GM19025 (cell line): ENCODE measurements around the gene LAGE3.

Source experiments
- ATAC-seq: cut with Tn5 transposase; IDR thresholded peaks from one replicate; pipeline ENCODE4 v1.9.1; 2021; ENCODE audit warnings: mild to moderate bottlenecking, low read depth, moderate library complexity; ENCODE audit not compliant: unreplicated experiment

LAGE3 gene

DNA sequence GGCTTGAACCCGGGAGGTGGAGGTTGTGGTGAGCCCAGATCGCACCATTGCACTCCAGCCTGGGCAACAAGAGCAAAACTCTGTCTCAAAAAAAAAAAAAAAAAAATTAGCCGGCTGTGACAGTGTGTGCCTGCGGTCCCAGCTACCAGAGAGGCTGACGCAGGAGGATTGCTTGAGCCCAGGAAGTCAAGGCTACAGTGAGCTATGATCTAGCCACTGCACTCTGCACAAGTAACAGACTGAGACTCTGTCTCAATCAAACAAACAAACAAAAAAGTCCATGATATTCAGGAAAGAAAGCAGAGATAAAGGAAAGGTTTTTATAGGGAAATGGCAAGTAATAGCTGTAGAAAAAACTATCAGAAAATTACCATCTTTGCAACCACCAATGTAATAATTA, 2.1 kb upstream of the LAGE3 start:
- no peak for ATAC-seq

DNA sequence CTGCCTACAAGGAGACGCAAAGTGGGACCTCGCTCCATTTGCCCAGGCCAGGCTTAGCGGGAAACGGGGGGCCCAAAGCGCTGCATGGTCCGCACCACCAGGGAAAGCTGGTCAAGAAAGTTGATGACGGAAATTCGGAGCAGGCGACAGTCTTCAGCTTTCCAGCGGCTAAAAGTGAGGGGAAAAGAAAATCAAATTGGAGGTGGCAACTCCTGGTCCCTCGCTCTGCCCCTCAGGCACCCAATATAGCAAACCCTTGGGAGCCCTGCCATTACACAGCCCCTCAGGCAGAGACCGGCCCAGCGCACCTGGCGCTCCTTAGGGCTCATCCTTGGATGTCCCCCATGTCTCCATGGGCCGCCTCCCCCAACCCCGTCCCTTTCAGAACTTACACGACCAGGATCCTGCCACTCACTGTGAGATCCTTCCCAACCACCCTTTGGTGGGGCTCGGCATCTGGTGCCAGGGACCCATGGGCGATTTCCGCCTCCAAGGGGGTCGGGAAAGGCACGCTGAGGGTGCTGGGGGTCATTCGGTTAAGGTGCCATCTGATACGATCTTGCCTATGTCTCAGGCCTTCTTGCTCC, 1.1 kb downstream of the LAGE3 start:
- no peak for ATAC-seq

DNA sequence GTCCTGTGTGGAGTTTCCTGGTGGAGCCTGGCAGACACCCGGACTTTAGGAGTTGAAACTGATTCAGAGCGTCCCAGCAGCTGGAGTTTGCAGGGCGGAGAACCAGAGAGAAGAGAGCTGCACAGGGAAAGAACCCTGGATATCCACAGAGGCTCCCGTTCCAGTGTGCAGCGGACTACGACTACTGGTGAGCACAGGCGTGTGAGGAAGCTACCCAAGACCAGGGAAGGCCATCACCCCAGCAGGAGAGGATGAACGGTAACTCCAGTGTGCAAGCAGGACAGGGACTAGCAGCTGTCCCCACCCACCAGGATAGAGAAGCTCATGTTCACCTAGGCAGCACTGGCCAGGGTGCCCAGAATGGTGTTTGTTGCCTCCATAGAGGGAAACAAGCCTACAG, 2.3 kb downstream of the LAGE3 start:
- no peak for ATAC-seq

DNA sequence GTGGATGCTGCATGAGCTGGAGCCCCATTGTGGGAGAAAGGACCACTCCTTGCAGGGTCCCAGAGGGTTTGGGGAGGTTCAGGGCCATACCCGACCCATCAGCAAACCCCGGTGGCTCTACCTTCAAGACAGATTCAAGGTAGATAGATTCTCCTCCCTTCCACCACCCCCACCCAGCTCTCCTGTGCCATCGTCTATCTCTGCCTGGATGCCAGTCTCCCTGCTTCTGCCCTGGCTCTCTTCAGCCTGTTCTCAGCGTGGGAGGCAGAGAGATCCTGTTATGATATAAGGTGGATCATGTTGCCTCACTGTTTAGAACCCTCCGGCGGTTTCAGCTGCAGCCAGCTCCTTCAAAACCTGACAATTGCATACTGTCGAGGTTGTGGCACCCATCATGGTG, 5.4 kb downstream of the LAGE3 start:
- ATAC-seq: no peak

GRCh38 chrX:154472685-154473632, 6.1 kb downstream of the LAGE3 start:
- no peak for ATAC-seq

DNA sequence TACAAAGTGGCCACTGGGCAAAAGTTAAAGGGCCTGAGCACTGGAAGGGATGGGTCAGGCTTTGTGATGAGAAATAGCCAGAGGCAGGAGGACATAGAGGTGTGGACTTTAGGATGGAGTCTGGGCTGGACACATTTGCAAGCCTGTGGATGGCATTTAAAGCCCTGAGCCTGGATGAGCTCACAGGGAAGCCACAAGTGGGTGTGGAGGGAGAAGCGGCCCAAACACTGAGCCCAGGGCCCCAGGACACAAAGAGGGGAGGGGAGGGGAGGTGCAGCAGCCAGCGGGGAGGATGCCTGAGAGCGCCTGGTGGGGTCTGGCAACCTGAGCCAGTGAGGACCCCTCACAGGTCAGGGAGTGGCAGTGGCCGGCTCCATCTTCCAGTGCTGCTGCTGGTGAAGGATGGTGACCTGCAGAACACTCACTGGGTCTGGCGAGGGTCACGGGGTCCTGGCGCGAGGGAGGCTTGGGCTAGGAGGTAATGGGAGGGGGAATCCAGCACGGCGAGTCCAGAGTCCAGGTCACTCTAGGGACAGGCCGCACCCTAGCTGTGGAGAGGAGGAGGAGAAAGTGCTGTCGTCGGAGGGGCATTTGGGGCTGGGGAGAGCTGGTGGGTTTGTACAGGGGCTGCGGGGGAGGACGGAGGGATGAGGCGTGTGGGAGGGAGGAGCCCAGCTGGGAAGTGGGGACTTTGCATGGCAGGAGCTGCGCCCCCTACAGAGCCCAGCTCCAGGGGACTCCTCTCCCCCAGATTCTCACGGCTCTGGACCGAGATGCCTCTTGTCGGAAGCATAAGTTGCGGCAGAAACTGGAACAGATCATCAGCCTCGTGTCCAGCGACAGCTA, 7.0 kb downstream of the LAGE3 start:
- ATAC-seq: no peak

DNA sequence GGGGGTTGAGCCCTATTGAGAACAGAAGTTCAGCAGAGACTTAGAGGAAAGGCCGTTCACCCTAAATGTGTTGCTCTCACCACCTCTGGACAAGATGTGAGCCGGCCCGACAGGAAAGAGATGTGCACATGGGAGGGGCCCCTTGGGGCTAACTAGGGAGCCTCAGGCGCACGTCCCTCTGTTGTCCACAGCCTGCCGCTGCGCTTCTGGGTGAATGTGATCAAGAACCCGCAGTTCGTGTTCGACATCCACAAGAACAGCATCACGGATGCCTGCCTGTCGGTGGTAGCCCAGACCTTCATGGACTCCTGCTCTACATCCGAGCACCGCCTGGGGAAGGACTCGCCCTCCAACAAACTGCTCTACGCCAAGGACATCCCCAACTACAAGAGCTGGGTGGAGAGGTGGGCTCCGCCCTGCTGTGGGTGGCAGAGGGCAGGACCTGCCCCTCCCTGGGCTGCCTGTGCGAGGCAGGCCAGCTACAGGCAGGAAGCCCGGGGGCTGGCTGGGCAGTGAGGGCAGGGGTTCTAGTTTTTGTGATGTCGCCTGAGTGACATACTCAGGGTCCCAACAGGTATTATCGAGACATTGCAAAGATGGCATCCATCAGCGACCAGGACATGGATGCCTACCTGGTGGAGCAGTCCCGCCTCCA, 8.0 kb downstream of the LAGE3 start:
- no peak for ATAC-seq

GRCh38 chrX:154470434-154470833, 8.6 kb downstream of the LAGE3 start:
- no peak for ATAC-seq

DNA sequence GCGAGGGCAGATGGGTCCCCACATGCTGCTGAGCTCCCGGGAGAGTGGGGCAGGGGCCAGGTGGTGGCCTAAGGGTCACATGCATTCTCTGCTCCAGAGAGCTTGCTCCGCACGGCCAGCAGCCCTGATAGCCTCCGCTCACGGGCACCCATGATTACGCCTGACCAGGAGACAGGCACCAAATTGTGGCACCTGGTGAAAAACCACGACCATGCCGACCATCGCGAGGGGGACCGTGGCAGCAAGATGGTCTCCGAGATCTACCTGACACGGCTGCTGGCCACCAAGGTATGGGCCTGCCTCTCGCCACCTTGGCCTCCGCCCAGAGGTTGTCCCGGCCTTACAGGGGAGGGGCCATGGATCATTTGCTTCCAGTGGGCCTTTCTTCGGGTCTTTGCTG, 9.2 kb downstream of the LAGE3 start:
- no peak for ATAC-seq

DNA sequence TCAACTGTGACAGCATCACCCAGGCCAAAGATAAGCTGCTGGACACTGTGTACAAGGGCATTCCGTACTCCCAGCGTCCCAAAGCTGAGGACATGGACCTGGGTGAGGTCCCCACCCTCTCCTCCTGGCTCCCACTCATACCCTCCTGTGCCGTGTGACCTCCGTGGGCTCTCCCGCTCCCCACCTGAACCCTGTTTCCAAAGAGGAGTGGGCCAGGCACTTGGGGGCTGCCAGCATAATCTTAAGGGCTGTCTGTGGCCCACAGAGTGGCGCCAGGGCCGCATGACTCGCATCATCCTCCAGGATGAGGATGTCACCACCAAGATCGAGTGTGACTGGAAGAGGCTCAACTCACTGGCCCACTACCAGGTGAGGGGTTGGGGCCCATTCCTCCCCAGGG, 10.0 kb downstream of the LAGE3 start:
- ATAC-seq: no peak

- ATAC-seq: no peak
Measured at GRCh38 chrX:154468217-154468616, 10.9 kb downstream of the LAGE3 start.

GRCh38 chrX:154467556-154467955, 11.5 kb downstream of the LAGE3 start:
- ATAC-seq: no peak

DNA sequence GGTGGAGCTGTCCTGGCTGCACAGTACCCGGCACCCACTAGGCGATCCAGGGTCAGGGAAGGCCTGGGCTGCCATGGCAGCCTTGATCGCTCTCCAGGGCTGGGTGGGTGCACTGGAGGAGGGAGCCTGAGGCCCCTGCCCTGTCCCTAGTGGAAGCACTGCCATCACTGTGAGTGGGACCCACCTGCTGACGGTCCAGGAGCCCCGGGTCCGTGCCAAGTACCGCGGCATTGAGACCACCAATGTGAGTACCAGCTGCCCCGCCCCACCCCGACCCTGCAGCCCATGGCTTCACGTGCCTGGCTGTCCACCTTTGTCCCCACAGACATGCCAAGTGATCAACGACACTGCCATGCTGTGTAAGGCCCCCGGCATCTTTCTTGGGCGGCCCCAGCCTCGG, 12.2 kb downstream of the LAGE3 start:
- ATAC-seq: no peak

GRCh38 chrX:154466036-154466435, 13.0 kb downstream of the LAGE3 start:
- no peak for ATAC-seq

DNA sequence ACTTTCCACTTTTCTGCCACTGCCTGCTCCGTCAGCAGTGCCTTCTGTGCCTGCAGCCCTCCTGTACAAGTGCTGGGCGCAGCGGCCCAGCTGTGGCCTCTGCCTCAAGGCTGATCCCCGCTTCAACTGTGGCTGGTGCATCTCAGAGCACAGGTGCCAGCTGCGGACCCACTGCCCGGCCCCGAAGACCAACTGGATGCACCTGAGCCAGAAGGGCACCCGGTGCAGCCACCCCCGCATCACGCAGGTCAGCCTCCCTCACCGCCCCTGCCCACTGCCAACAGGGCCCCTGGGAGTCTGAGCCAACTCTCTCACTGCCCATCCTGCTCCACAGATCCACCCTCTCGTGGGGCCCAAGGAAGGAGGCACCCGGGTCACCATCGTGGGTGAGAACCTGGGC, 13.5 kb downstream of the LAGE3 start:
- no peak for ATAC-seq

GRCh38 chrX:154464806-154465365, 14.2 kb downstream of the LAGE3 start:
- no peak for ATAC-seq

DNA sequence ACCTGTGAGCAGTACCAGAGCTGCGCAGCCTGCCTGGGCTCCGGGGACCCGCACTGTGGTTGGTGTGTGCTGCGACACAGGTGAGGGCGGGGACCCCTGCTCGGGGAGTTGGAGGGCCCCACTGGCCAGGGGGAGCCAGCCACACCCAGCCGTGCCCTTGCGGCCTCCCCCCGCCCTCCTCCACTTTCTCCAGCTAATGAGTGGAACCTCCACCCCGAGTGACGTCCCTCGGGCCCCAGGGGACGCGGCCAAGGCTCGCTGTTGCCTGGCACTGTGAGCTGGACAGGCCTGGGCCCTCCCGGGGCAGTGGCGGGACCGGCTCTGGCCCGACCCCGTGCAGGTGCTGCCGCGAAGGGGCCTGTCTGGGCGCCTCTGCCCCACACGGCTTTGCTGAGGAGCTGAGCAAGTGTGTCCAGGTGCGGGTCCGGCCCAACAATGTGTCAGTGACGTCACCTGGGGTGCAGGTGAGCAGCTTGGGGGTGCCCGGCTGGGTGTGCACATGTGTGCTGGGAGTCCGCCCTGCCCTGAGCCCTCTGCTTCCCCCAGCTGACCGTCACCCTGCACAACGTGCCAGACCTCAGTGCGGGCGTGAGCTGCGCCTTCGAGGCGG, 15.4 kb downstream of the LAGE3 start:
- no peak for ATAC-seq

- ATAC-seq: no peak
Measured at GRCh38 chrX:154462396-154462795, 16.7 kb downstream of the LAGE3 start.

DNA sequence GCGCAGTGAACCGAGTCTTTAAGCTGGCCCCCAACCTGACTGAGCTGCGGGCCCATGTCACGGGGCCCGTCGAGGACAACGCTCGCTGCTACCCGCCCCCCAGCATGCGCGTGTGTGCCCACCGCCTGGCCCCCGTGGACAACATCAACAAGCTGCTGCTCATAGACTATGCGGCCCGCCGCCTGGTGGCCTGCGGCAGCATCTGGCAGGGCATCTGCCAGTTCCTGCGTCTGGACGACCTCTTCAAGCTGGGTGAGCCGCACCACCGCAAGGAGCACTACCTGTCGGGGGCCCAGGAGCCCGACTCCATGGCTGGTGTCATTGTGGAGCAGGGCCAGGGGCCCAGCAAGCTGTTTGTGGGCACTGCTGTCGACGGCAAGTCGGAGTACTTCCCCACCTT, 18.8 kb downstream of the LAGE3 start:
- no peak for ATAC-seq

GRCh38 chrX:154459832-154460231, 19.2 kb downstream of the LAGE3 start:
- ATAC-seq: no peak
